Fibroblast of skin of right biceps (primary cell): Measurements from ENCODE around the gene TFR2.

Experiments used
- DNase-seq: peaks from one replicate; pipeline ENCODE4 v3.0.0-alpha.2; 2013

Gene TFR2

DNA sequence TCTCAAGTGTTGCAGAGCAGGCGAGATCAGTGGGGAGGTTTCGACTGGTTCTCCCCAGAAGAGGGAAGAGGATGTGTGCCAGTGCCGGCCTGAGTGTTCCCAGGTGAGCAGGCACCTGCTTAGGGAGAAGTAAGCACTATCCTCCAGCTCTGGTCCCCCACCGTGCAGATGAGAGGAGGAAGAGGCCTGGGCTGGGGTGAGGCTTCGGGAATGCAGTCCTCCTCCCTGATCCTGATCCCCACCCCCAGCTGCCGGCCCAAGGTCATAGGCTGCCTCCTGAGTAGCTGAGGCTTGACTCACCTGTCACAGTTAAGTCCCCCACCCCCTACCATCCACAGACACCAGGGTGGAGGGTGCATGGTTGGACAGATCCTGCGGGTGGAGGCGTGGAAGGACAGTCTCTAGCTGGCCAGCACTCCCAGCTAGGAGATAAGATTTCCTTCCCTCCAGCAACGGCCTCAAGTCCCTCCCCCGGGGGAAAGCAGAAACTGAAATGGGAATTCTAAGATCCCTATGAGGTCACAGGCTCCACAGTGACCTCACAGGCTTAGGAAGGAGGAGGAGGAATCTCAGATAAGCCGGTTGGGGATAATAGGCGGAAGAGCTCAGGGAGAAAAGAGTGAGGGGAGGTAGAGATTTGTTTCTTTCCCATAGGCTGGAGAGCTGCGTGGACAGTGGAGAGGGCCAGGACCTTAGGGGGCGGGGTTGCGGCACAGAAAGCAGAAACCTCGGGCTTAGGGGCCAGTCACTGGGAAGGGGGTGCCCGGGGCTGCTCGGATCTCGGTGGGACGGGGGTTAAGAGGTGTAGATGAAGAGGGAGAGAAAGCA, 56.5 kb downstream of the TFR2 start:
- DNase-seq: peak; percentile 66

GRCh38 chr7:100584054-100584682, 57.2 kb downstream of the TFR2 start:
- no peak for DNase-seq

DNA sequence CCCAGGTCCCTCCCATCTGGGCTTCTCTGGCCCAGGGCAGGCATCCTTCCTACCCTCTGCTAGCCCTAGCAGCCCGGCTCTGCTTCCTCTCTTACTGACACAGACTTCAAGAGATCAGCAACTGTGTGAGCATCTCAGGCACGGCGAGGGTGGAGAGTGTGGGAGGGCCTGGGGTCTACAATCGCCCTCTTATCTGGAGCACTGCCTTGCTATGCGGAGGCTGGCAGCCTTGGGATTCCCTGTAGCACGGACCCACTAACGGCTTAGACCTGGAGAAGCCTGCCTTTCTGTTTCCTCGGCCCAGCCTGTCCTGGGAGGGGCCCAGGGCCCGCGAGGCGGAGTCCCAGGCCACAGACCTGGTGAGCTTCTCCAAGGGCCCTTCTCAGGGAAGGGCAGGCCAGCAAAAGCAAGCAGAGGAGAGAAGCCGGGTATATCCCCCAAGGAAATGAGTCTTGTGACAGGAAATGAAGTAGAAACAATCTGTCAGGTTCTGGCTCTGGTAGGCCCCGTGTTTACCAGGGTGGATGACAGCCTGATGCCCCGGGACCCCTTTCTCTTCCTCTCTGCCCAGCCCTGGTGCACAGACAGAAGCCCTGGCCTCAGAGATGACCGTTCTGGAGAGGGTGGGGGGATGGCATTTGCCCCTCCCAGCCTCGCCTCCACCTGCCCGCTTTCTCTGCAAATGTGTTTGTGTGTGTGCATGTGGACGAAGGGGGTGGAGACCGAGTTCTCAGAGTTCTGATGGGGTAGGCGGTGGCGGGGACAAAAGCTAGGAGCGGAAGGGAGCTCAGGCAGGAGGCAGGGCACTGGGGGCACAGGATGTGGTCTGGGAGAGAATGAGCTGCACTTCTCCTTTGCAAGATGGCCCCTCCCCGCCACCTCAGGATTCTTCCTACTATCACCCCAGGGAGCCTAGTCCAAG, 58.0 kb downstream of the TFR2 start:
- DNase-seq: no peak

DNA sequence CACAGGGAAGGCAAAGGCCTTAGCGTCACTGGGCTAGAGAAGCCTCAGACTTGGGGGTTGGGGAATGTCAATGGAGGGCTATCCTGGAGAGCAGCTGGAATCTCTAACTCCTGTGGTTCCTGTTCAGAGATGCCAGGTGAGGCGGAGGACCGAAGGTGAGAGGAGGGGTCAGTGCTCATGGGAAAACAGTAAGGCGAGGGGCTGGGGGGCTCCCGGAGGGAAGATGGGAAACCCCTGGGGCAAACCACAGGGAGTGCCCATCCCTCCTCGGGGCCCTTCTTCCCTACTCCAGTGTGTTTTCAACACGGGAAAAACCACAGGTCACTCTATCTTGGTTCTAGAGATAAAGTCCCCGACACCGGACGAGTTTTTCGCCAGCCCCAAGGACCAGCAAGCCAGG, 58.7 kb downstream of the TFR2 start:
- DNase-seq: no peak

DNA sequence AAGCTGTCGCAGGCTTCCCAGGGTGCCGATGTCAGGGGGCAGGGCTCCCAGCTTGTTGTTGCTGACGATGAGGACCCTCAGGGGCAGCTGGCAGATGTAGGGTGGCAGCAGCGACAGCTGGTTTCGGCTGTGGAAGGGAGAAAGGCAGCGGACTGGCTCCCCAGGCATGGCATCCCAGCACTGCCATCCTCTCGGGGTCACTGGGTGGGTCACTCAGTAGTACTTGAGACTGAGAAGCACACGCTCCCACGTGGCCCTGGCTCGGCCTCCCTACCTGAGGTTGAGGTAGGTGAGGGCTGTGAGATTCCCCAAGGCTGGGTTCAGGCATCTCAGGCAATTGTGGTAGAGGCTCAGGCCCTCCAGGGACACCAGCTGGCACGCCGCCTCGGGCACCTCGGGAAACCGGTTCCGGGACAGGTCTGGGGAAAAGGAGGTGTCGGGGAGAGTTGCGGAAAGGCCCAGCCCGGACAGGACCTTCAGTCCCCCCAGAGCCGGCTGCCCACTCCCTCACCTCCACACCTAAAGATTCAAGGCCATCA, 59.2 kb downstream of the TFR2 start:
- no peak for DNase-seq

GRCh38 chr7:100580466-100581283, 60.7 kb downstream of the TFR2 start:
- no peak for DNase-seq

DNA sequence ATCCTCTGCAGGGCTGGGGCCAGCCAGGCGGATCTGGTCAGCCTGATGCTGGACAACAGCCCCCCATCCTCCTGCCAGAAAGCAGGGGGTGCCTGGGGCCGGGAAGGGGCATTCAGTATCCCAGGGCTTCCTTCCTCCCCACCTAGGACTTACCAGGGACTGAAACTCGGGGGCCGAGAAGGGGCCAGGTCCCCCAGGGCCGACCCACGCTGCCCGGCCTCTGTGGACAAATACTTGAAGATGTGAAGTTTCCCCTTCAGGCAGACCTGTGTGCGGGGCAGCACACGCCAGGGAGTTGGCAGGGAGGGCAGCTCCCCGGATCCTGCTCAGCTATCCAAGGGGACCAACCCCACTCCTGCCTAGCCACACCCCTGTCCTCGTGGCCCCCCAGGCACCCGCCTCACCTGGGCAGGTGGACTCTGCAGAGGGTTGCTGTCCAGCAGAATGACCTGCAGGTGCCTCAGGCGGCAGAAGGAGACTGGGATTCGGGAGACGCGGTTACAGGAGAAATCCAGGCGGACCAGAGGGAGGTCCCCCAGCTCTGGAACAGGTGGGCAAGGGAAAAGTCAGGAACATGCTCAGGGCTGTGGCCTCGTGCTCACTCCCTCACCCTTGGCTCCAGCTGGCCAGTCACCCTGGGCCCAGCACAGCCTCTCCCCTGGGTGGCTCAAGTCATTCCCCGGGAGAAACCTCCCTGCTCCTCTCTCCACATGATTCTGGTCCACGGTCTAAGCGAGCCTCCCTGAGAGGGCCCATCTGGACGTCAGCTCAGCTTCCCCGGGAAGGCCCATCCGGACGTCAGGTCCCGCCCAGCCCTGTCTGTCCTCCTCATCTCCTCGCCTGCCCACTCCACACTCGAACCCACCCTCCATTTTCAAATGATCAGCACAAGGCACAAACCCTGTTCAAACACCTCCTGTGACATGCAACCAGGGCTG, 62.8 kb downstream of the TFR2 start:
- no peak for DNase-seq

DNA sequence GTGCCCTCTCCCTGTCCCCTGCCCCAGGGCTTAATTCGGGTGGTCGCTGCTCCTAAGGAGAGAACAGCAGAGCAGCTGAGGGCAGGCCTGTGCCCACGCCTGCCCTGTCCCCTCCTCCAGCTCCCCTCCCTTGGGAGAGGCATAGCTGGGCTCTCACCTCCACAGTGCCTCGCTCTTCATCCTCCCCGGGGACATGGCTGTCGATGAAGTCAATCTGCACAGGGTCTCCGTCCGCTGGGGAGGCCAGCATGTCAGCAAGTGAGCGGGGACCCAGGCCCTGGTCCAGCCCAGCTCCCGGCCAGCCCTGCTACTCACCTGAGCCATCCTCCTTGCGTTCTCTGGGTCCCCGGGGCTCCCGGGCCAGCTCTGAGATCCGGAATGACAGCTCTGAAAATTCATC, 63.8 kb downstream of the TFR2 start:
- no peak for DNase-seq

- no peak for DNase-seq
Measured at GRCh38 chr7:100577103-100577502, 64.2 kb downstream of the TFR2 start.

GRCh38 chr7:100576384-100576993, 64.9 kb downstream of the TFR2 start:
- DNase-seq: no peak

GRCh38 chr7:100575746-100576383, 65.5 kb downstream of the TFR2 start:
- no peak for DNase-seq

DNA sequence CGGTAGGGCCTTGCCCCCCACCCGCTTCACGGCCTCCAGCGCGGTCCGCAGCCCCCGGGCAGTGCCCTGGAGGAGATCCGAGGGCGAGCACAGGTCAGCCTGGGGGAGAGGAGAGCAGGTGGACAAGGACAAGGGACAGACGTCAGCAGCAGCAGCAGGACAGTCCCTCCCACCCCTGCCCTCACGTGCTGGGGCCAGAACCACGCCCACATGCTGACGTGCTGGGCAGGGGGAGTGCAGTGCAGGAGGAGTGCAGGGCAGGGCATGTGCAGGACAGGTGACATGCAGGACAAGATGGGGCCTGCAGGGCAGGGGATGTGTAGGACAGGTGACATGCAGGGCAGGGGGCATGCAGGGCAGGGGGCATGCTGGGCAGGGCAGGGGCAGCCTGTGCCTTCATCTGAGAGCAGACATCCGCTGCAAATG, 66.1 kb downstream of the TFR2 start:
- no peak for DNase-seq

DNA sequence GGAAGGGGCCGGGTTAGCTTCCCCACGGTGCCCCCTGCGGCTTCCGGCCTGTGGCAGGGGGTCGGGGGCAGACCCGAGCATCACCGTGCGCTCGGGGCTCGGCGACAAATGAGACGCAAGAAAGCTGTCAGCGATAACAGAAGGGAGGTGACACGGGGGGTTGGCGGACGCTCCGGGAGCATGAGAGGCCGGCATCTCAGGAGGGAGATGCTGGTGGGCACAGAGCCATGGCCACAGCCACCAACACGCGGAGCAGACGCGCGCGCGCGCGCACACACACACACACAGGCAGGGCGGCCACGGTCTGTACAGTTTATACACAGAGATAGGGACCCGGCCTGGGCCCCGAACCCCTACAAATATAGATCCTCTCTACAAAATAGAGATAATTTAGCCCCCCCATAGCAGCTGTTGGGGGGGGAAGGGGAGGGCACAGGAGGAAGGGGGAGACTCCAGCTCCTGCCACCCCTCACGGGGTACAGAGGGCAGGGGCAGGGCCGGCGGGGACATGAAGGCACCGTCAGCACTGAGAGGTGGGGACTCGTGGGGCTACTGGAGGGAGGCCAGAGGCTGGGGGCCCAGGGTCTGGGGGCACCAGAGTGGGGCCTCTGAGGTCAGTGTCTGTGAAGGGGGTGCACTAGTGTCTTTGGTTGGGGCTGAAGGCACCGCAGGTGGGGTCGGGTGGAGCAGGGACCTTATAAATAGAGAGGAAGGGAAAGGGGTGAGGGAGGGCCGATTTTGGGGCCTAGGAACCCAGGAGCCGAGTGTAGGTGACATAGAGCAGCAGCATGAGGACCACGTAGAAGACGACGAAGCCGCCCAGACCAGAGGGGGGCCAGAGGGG, 66.8 kb downstream of the TFR2 start:
- DNase-seq: no peak

DNA sequence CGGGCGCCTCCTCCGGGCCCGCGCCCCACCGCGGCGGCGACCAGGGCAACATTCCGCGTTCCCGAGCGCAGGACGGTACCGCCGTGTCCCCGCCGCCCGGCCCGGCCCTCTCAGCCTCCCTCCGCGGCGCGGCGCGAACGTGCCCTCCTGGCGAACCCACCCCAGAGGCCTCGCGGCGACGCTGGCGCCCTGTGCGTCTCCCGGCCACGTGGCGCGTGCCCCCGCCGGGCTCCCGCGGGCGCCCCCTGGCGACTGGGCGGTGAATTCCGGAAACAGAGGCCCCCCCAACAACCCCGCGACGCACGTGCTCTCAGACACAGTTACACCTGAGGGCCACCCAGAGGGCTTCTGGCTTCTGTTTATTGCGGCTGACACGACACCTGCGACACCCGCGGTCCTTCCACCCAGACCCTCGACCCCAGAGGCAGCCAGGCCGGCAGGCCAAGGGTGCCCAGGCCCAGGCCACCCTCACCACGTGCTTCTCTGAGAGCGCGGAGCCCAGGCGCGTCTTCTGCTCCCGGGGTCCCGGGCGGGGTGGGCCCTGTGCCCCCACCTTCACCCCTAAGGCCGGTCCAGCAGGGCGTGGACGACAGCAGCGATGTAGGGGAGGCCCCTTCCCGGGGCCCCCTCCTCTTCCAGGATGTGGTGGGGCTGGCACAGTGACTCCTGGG, 67.5 kb downstream of the TFR2 start, which contains the start of gene SAP25:
TSS of gene SAP25 (minus strand) at position 210 of the 671 bp plus-strand sequence. CDS start at position 52, 158 bp downstream.
- DNase-seq: no peak

DNA sequence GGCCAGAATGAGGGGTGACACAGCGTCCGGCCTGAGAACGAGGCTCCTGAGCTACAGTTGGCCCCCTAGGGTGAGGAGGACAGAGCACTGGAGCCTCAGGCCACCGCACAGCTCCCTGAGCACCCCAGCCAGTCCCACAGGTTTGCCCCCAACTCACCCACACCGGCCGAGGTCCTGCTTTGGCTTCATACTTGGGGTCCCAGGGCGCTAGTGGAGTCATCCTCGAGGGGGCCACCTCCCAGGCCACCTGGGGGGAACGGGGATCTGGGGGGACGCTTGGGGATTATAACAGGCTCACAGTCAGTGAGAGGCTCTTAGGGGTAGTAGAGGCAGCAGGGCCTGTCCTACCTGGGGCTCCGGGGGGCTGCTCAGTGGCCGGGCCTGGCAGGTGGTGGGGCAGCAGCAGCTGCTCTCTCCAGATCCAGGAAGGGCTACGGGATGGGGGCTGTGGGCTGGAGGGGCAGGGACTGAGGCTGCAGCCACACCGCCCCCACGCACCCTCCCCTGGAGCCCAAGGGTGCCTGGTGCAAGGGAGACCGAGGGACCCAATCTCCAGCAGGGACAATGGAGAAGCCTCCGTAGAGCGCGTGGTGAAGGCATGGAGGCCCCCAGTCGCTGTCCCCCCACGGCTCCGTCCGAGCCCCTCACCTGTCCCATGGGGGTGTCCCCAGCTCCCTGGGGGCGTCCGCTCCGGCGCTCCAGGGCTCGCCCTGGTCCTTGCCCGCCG, 68.2 kb downstream of the TFR2 start:
- DNase-seq: no peak

DNA sequence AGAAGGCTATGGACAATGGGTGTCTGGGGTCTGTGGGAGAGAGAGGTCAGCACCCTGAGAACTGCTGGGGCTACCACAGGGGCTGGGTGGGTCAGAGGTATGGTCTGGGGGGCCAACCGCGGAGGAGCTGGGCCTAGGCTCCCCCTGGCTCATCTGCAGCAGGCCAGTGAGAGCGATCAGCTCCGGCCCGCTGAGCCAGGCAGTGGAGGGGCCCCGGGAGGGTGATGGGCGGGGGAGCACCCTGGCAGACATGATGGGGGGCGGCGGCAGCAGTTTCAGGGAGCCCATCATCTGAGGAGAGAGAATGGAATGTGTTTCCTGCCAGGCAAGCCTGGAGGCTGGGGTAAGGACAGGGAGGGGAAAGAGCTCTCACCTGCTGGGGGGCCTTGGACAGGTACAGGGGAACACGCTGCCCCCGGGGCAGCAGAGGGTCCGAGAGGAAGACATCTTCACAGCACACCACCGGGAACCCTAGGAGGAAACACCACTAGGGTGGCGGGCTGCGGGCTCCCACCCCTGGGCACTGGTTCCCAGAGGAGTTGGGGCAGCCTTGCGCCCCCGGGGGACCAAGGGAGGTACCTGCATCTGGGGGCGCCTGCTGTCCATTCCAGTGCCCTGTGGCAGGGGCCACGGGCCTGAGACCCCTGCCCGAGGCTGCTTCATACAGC, 68.9 kb downstream of the TFR2 start:
- no peak for DNase-seq

- DNase-seq: no peak
Measured at GRCh38 chr7:100571829-100572116, 69.6 kb downstream of the TFR2 start.
